ENCODE results near the gene POFUT2.

Gene POFUT2

DNA sequence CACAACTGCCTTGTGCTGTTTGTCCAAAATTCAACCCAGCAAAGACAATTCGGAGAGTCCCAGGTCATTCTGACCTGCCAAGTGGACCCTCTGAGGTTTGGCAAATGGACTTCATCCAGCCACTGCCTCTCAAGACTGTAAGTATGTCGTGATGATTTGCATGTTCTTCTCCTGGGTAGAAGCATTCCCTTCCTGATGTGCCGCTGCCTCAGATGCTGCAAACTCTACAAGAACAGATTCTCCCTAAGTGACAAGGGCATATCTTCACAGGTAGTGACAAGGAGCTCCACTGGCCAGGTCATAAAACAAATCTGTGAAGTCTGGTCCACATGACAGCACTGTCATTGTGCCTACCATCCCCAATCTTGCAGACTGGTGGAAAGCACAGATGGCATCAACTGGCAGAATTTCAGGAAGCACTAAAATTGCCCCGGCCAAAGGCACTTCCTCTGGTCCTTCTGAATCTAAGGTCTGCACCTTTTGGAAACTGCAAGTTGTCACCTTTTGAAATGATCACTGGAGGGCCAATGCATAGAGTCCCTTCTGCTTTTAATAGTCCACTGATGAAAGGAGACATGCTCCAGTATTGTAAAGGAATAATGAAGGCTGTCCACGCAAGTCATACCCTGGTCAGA lies 27.4 kb downstream of the POFUT2 start:
- no peak for DNase-seq

DNA sequence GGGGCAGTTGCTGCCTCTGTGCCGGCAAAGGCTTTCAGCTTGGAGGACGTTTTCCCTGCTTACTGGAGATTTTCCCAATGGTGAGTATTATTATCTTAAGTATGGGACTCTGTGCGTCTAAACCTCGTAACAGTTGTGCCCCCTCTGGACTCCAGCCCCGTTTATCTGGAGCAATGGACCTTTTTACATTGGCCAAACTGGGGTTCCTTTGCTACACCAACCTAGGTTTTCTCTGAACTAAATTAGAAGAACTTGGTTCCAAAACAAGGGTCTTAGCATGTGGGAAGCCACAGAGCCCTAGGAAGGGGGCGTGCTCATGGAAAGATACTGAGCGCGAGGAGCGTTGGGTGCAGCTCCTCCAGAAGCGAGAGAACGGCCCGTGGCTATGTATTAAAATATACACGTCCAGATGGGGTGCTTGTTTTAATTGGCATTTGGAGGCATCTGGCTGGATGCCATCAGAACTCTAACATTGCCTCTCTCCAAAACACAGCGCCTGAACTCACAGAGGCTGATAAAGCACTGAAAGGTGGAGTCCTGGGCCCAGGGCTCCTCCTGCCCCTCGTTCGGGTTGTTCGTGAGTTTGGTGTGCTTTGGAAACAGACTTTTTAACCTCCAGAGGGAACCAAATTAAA lies 28.4 kb downstream of the POFUT2 start:
- no peak for DNase-seq

- DNase-seq, result no peak
Observed at GRCh38 chr21:45258466-45258865, 29.2 kb downstream of the POFUT2 start.

DNA sequence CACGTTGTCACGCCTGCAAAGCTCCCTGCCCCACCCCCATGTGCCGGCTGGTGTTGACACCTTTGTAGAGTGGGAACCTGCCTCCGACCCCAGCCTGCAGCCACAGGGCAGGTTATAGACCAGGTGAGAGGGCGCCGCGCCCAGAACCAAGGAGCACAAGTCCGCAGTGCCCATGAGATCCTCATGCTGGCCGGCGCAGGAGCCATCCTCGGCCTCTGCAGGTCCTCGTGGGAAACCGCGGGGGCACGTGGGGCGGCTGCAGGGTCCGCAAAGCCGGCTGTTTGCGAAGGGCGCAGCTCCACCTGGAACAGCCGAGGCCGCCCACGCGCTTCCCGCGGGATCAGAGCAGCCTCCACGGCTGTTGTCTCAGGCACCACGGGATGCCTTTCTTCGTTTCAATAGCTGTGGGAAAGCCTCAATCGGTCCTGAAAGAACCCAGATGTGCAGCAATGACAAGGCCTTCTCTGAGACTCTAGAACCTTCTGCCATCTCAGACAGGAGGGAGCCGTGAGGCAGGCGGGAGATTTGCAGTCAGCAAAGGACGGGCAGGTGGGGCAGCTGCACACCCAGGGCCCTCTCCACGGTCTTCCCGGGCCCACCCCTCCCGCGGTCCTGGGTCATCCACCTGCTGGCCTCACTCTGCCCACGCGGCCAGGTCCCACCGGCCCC lies 29.9 kb downstream of the POFUT2 start:
- no peak for DNase-seq

- no peak for DNase-seq
Observed at GRCh38 chr21:45256912-45257672, 30.6 kb downstream of the POFUT2 start.

DNA sequence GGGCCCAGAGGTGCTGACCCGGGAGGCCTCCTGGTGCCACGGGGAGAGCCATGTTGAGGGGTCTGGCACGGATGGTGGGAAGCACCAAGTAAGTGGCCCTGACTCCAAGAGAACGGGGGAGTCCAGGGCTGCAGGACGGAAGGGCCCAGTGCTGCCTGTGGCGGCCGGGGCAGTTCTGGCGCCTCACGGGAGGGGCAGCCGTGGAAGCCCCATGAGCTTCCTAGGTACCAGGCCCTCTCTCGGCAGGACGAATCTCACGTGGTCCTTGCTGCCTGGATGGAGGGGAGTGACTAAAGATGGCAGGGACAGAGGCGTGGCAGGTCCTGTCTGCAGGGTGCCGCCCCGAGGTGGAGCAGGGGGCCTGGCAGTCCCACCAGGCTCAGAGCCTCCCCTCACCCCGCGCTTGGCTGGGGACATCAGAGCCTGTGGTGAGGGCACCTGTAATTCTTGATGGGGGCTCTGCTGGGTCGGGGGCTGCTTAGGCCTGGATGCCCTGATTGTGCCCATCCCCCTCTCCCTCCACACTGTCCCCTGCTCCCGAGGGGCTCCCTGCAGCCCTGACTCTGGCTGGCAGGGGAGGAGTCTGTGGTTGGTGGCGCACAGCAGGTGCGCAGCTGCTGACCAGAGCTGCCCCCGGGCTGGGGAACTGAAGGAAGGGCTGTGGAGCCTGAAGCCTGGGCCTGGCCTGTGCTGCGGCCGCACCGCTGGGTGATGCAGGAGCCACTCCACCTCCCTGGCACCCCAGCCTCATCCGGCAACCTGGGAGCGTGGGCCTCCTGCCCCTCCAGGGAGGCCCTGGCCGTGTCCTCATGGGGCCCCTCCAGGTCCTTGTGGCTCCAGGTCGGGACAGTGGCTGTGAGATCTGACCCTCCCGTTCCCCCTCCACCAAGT lies 31.4 kb downstream of the POFUT2 start:
- DNase-seq, result no peak

DNA sequence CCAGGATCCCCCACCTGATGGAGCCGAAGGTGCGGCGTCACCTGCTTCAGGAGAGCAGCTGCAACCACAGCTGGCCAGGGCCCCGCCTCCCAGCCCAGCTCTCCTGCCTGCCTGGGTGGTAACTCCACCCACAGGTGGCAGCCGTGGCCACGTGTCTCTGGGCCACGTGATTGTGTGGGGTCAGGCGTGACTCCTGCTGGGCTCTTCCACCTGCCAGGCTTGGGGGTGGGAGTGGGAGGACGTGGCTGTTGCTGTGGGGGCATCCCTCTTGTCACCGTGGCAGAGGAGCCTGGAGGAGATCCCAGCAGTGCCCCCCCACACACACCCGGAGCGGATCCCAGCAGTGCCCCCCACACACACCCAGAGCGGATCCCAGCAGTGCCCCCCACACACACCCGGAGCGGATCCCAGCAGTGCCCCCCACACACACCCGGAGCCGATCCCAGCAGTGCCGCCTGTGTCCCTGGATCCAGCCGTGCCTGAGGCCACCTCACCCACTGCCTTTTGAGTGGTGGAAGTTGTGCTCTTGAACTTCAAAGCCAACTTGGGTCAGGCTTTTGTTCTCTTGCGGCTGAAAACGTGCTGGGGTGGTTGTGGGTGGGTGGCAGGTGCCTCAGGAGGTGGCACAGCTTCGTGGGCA lies 32.2 kb downstream of the POFUT2 start:
- DNase-seq, result no peak

- DNase-seq, result no peak
Observed at GRCh38 chr21:45254460-45254930, 33.2 kb downstream of the POFUT2 start.

- no peak for DNase-seq
Observed at GRCh38 chr21:45253633-45254459, 33.8 kb downstream of the POFUT2 start.

GRCh38 chr21:45253180-45253579 lies 34.5 kb downstream of the POFUT2 start:
- no peak for DNase-seq

DNA sequence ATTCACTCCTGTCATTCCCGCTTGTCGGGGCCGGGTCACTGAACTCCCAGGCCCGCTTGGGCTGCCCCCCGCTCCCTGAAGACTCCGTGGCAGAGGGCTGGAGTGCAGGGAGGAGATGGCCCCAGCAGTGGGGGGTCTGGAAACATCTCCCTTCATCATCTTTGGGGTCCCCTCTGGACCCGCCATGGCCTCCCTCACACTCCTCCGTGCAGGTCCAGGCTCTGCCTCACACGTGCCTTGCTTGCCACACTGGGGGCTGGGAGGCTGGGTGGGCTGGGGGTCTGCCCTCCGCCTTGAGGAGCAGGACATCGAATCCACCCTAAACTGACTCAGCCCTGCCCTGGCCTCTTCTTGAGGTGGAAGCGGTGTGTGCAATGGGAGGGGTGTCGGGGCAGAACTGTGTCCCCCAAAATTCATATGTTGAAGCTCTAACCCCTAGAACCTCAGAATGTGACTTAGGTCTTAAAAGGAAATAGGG lies 35.2 kb downstream of the POFUT2 start:
- DNase-seq, result no peak

GRCh38 chr21:45251635-45252447 lies 35.9 kb downstream of the POFUT2 start:
- no peak for DNase-seq

GRCh38 chr21:45250914-45251634 lies 36.6 kb downstream of the POFUT2 start:
- DNase-seq, result no peak

- DNase-seq, result no peak
Observed at GRCh38 chr21:45250272-45250671, 37.4 kb downstream of the POFUT2 start.

- no peak for DNase-seq
Observed at GRCh38 chr21:45249626-45250025, 38.1 kb downstream of the POFUT2 start.

GRCh38 chr21:45248893-45249381 lies 38.8 kb downstream of the POFUT2 start:
- DNase-seq, result no peak

DNA sequence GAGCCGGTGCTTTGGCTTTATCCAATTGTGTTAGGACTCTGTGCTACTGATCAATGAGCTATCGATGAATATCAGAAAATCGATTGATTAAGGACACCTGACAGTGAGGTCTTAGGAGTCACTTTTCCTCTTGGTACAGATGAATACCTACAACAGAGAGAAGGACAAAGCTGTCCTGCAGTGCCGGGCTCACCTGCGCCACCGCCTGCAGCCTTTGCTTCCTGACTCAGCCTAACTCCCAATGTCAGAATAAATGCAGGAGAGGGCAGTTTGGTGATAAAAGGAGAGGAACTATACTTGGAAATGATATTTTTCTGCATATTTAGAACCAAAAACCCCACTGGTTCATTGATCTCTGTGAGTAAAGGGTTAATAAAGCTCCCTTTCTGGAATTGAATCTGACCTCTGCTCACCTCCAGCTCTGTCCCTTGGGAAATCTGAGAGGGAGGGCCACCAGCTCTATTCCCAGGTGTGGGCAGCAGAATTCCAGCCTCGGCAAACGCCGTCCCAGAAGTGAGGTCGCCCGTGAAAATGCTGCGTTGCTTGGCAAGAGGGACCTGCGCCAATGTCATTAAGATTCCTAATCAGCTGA lies 39.3 kb downstream of the POFUT2 start:
- DNase-seq, result no peak
